GM23338 (cell line): Measurements from ENCODE around the gene VSIG10. TPM values are rescaled to one million over a fixed set of nuclear protein-coding genes. Genes with fewer than 3 reads are reported as not detected.

Source experiments
- ATAC-seq: fragments of 200-7000 bp; cut with Tn5 transposase; 3 replicates; pipeline ENCODE4 v1.9.1; 2020
- DNase-seq: peaks from one replicate; pipeline ENCODE4 v3.0.0-alpha.2; 2015; ENCODE audit warnings: low spot score
- H2AFZ ChIP-seq: fragments of 200-600 bp; sonication (generic); 2 replicates; pipeline ENCODE4 v1.8.0; 2016; ENCODE audit warnings: antibody characterized with exemption, mild to moderate bottlenecking, moderate library complexity
- H3F3A ChIP-seq: fragments of 200-600 bp; sonication (generic); replicated peaks from 2 replicates; pipeline ENCODE4 v1.8.0; 2017; ENCODE audit warnings: antibody characterized with exemption, mixed run types, low read depth
- H3K27ac ChIP-seq: fragments of 200-600 bp; sonication (generic); 2 replicates; pipeline ENCODE4 v1.6.1; 2016; ENCODE audit warnings: low read depth
- H3K27me3 ChIP-seq: fragments of 200-600 bp; sonication (generic); 2 replicates; pipeline ENCODE4 v1.8.0; 2016; ENCODE audit warnings: mild to moderate bottlenecking, mixed run types, moderate library complexity; ENCODE audit not compliant: insufficient read depth
- H3K36me3 ChIP-seq: fragments of 200-600 bp; sonication (generic); 2 replicates; pipeline ENCODE4 v1.8.0; 2016; ENCODE audit warnings: mild to moderate bottlenecking; ENCODE audit not compliant: insufficient read depth
- H3K4me1 ChIP-seq: fragments of 200-600 bp; sonication (generic); 2 replicates; pipeline ENCODE4 v1.8.0; 2016; ENCODE audit warnings: mild to moderate bottlenecking, moderate library complexity; ENCODE audit not compliant: insufficient read depth
- H3K4me2 ChIP-seq: fragments of 200-600 bp; sonication (generic); 2 replicates; pipeline ENCODE4 v1.7.1; 2017; ENCODE audit warnings: mixed run types
- H3K4me3 ChIP-seq: fragments of 200-600 bp; sonication (generic); 2 replicates; pipeline ENCODE4 v1.6.1; 2016; ENCODE audit warnings: mixed run types
- H3K79me2 ChIP-seq: fragments of 200-600 bp; sonication (generic); replicated peaks from 2 replicates; pipeline ENCODE4 v1.8.0; 2017; ENCODE audit warnings: mild to moderate bottlenecking; ENCODE audit not compliant: insufficient read depth
- H3K9me2 ChIP-seq: fragments of 200-600 bp; sonication (generic); 2 replicates; pipeline ENCODE4 v1.8.0; 2017; ENCODE audit not compliant: insufficient read depth
- H4K20me1 ChIP-seq: fragments of 200-600 bp; sonication (generic); replicated peaks from 2 replicates; pipeline ENCODE4 v1.8.0; 2017; ENCODE audit warnings: mild to moderate bottlenecking; ENCODE audit not compliant: insufficient read depth
- H3K27ac Mint-ChIP-seq: 2 replicates; pipeline ENCODE4 v1.8.0; 2020; ENCODE audit warnings: inconsistent platforms, mild to moderate bottlenecking, moderate library complexity, mixed read lengths
- H3K27me3 Mint-ChIP-seq: 3 replicates; pipeline ENCODE4 v1.8.0; 2022; ENCODE audit warnings: low read depth, mild to moderate bottlenecking, moderate library complexity, mixed read lengths, inconsistent platforms; ENCODE audit not compliant: insufficient read depth, poor library complexity
- H3K36me3 Mint-ChIP-seq: 3 replicates; pipeline ENCODE4 v1.8.0; 2021; ENCODE audit warnings: low read depth, mild to moderate bottlenecking, inconsistent platforms, moderate library complexity, mixed read lengths
- H3K4me1 Mint-ChIP-seq: 3 replicates; pipeline ENCODE4 v1.8.0; 2020; ENCODE audit warnings: mild to moderate bottlenecking, inconsistent platforms, mixed read lengths
- H3K4me3 Mint-ChIP-seq: 3 replicates; pipeline ENCODE4 v1.8.0; 2021; ENCODE audit warnings: moderate library complexity, mild to moderate bottlenecking, inconsistent platforms, mixed read lengths
- H3K9me3 Mint-ChIP-seq: 3 replicates; pipeline ENCODE4 v1.8.0; 2020; ENCODE audit warnings: moderate library complexity, mild to moderate bottlenecking, inconsistent platforms, mixed read lengths
- CREB1 ChIP-seq: fragments of 250-450 bp; sonication (Bioruptor Pico); IDR thresholded peaks from 2 replicates; pipeline ENCODE4 v1.5.0; 2020; ENCODE audit warnings: low read depth, mild to moderate bottlenecking, moderate library complexity
- EZH2 ChIP-seq: fragments of 200-600 bp; sonication (generic); IDR thresholded peaks from one replicate; pipeline ENCODE4 v1.8.0; 2017; ENCODE audit warnings: antibody characterized with exemption, mild to moderate bottlenecking, low read depth; ENCODE audit not compliant: unreplicated experiment
- JUNB ChIP-seq: IDR thresholded peaks from one replicate; pipeline ENCODE4 v1.6.1; 2016; ENCODE audit warnings: antibody characterized with exemption; ENCODE audit not compliant: unreplicated experiment
- POLR2AphosphoS5 ChIP-seq: IDR thresholded peaks from 2 replicates; pipeline ENCODE4 v1.6.1; 2016; ENCODE audit warnings: antibody characterized with exemption, low read depth
- STAT1 ChIP-seq: IDR thresholded peaks from one replicate; pipeline ENCODE4 v1.6.1; 2016; ENCODE audit warnings: antibody characterized with exemption; ENCODE audit not compliant: unreplicated experiment
- polyA plus RNA-seq: library from polyadenylated mRNA; unstranded; fragments of >200 nt; fragmentation: Nextera tagmentation; extraction: Ambion mirVana; gene quantifications from 2 replicates; pipeline ENCODE4 v1.2.1, GENCODE V29; 2016
- total RNA-seq: library from RNA; depleted of rRNA; stranded (reverse); fragments of >200 nt; shearing (Covaris generic); gene quantifications from 2 replicates; pipeline ENCODE4 v1.2.3, GENCODE V29; 2014
- TF ChIP-seq, protein P1 (sequence below): fragments of 250-450 bp; sonication (Bioruptor Pico); IDR thresholded peaks from 2 replicates; pipeline ENCODE4 v1.5.0; 2020; ENCODE audit warnings: mild to moderate bottlenecking, moderate library complexity

Gene VSIG10
- total and polyA plus RNA-seq, 2 experiments from 2014 or later: 52.1 to 98.5 TPM

DNA sequence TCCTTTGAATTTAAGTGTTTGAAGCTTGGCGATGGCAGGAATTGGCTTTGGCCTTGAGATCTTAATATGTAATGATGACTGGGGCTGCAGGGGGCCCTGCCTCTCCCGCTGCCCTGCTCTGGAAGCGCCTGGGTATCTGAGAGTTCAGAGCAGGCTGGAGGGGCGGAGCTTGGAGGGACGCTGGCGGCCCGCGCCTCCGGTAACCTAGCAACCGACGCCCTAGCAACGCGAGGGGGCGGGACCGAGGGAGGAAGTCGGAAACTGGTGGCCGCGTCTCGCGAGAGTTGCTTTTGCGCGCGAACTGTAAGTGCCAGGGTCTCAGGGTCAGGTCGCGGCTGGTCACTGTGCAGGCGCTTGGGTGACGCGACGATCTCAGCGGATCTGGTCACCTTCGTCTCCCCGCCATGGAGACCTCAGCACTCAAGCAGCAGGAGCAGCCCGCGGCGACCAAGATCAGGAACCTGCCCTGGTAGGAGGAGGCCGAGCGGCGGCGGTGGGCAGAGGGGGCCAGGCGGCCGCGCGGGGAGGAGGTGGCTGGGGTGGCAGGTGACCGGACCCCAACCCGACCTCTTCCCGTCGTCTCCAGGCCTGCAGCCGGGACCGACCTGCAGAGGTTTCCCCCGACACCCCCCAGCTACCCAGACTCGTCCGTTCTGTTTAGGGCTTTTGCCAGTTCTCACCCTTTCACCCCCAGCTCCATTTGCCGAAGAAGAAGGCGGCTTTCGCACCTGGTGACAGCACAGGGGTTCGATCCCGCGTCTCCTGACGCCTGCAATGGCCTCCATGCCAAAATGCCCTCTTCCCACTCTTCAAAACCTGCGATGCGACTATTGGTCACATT is 87.2 kb downstream of the VSIG10 start, which contains the start of gene RFC5 (continued):
- TF ChIP-seq, protein P1, sequence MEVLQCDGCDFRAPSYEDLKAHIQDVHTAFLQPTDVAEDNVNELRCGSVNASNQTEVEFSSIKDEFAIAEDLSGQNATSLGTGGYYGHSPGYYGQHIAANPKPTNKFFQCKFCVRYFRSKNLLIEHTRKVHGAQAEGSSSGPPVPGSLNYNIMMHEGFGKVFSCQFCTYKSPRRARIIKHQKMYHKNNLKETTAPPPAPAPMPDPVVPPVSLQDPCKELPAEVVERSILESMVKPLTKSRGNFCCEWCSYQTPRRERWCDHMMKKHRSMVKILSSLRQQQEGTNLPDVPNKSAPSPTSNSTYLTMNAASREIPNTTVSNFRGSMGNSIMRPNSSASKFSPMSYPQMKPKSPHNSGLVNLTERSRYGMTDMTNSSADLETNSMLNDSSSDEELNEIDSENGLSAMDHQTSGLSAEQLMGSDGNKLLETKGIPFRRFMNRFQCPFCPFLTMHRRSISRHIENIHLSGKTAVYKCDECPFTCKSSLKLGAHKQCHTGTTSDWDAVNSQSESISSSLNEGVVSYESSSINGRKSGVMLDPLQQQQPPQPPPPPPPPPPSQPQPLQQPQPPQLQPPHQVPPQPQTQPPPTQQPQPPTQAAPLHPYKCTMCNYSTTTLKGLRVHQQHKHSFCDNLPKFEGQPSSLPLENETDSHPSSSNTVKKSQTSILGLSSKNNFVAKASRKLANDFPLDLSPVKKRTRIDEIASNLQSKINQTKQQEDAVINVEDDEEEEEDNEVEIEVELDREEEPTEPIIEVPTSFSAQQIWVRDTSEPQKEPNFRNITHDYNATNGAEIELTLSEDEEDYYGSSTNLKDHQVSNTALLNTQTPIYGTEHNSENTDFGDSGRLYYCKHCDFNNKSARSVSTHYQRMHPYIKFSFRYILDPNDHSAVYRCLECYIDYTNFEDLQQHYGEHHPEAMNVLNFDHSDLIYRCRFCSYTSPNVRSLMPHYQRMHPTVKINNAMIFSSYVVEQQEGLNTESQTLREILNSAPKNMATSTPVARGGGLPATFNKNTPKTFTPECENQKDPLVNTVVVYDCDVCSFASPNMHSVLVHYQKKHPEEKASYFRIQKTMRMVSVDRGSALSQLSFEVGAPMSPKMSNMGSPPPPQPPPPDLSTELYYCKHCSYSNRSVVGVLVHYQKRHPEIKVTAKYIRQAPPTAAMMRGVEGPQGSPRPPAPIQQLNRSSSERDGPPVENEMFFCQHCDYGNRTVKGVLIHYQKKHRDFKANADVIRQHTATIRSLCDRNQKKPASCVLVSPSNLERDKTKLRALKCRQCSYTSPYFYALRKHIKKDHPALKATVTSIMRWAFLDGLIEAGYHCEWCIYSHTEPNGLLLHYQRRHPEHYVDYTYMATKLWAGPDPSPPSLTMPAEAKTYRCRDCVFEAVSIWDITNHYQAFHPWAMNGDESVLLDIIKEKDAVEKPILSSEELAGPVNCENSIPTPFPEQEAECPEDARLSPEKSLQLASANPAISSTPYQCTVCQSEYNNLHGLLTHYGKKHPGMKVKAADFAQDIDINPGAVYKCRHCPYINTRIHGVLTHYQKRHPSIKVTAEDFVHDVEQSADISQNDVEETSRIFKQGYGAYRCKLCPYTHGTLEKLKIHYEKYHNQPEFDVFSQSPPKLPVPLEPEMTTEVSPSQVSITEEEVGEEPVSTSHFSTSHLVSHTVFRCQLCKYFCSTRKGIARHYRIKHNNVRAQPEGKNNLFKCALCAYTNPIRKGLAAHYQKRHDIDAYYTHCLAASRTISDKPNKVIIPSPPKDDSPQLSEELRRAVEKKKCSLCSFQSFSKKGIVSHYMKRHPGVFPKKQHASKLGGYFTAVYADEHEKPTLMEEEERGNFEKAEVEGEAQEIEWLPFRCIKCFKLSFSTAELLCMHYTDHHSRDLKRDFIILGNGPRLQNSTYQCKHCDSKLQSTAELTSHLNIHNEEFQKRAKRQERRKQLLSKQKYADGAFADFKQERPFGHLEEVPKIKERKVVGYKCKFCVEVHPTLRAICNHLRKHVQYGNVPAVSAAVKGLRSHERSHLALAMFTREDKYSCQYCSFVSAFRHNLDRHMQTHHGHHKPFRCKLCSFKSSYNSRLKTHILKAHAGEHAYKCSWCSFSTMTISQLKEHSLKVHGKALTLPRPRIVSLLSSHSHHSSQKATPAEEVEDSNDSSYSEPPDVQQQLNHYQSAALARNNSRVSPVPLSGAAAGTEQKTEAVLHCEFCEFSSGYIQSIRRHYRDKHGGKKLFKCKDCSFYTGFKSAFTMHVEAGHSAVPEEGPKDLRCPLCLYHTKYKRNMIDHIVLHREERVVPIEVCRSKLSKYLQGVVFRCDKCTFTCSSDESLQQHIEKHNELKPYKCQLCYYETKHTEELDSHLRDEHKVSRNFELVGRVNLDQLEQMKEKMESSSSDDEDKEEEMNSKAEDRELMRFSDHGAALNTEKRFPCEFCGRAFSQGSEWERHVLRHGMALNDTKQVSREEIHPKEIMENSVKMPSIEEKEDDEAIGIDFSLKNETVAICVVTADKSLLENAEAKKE: no peak
- TF ChIP-seq POLR2AphosphoS5 (peak; percentile 96), JUNB (no peak)

DNA sequence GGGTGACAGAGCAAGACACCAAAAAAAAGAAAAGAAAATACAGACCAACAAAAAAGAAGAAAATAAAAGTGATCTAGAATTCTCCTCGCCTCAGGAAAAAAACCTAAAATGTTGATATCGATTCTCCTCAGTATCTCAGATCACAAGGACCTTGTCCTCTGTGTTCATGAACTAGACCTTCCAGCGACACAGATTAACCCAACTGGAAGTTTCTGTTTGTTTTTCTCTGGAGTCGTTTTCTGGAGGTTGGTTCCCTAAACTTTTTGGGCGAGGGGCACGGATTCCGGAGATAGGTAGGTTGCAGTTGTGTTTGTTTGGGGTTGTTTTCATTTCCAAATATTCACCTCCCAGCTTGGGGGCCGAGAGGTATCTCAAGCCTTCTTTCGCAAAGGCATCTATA is 87.9 kb downstream of the VSIG10 start:
- no peak overlapping the region for H3K27ac Mint-ChIP-seq
- TF ChIP-seq, protein P1: no peak
- TF ChIP-seq EZH2: no peak
- TF ChIP-seq STAT1: no peak
- no peak for TF ChIP-seq CREB1 (CRISPR knock-in tag)

More for the DNA sequence above, 87.9 kb downstream of the VSIG10 start:
- no peak overlapping the region; the same call in 1 of the 2 replicates for H3K27ac ChIP-seq
- Mint-ChIP-seq H3K4me1 (peaks cover 13% of the 10 kb centered on the region), H3K4me3 (peak overlapping the region; percentile 95), H3K36me3 (peaks cover 29% of the 10 kb centered on the region), H3K27me3 (peaks cover 11% of the 10 kb centered on the region), H3K9me3 (no peaks in the 10 kb centered on the region)
- no peaks in the 10 kb centered on the region for H3K27me3 ChIP-seq
- H3F3A ChIP-seq: no peaks in the 10 kb centered on the region
- no peaks in the 10 kb centered on the region for H3K9me2 ChIP-seq
- peaks cover 21% of the 10 kb centered on the region for H3K36me3 ChIP-seq
- peak; percentile 12 for ATAC-seq
- DNase-seq: no peak
- H3K4me2 ChIP-seq: peak overlapping the region; percentile 81
- H3K4me3 ChIP-seq: peak overlapping the region; percentile 98
- H3K4me1 ChIP-seq: peaks cover 13% of the 10 kb centered on the region
- peaks cover 5% of the 10 kb centered on the region for H4K20me1 ChIP-seq
- peaks cover 27% of the 10 kb centered on the region for H3K79me2 ChIP-seq
- peak overlapping the region; percentile 90 for H2AFZ ChIP-seq
